H1 (cell line): ENCODE data around the gene ZNF184. TPM values are rescaled to one million over a fixed set of nuclear protein-coding genes. Genes with fewer than 3 reads are reported as not detected.

Experiments used
- CTCF ChIA-PET: fragments of 300-600 bp; sonication (Branson Sonifier 250); formaldehyde crosslinking; loops from one replicate; lab custom pipeline; 2021; ENCODE audit not compliant: partially characterized antibody; lab: Charles Lee
- POLR2A ChIA-PET: fragments of 300-600 bp; sonication (Branson Sonifier 250); formaldehyde crosslinking; loops from one replicate; lab custom pipeline; 2021; ENCODE audit warnings: inconsistent platforms; ENCODE audit not compliant: partially characterized antibody; lab: Charles Lee
- DNase-seq, 2 experiments: peaks; one replicate each; pipeline versions ENCODE4 v3.0.0 to v3.0.0-alpha.2; 2010 to 2022; ENCODE audit warnings: low spot score in 2 of 2, low read depth in 1 of 2, mixed read lengths in 1 of 2
- FAIRE-seq: peaks from 2 replicates; lab custom pipeline; 2011; peaks lifted over from hg19 to GRCh38; lab: Jason Lieb, UNC
- H2AFZ ChIP-seq: 2 replicates; pipeline ENCODE4 v1.8.1; 2012; ENCODE audit warnings: low read length, inconsistent platforms
- H2AK5ac ChIP-seq: 2 replicates; pipeline ENCODE4 v1.6.1; 2013; ENCODE audit warnings: low read depth, low read length
- H2BK120ac ChIP-seq: replicated peaks from 2 replicates; pipeline ENCODE3; 2013; ENCODE audit warnings: low read depth, low read length, inconsistent platforms
- H2BK12ac ChIP-seq: 2 replicates; pipeline ENCODE4 v1.6.1; 2013; ENCODE audit warnings: low read depth, low read length
- H2BK15ac ChIP-seq: 2 replicates; pipeline ENCODE4 v1.6.1; 2013; ENCODE audit warnings: low read length
- H2BK20ac ChIP-seq: 2 replicates; pipeline ENCODE4 v1.6.1; 2013; ENCODE audit warnings: low read length
- H2BK5ac ChIP-seq: 2 replicates; pipeline ENCODE4 v1.6.1; 2013; ENCODE audit warnings: low read depth, low read length
- H3K14ac ChIP-seq: 2 replicates; pipeline ENCODE4 v1.6.1; 2013; ENCODE audit warnings: inconsistent platforms; ENCODE audit not compliant: insufficient read length
- H3K18ac ChIP-seq: 2 replicates; pipeline ENCODE4 v1.6.1; 2013; ENCODE audit warnings: low read length; ENCODE audit errors: extremely low read depth
- H3K23ac ChIP-seq: 2 replicates; pipeline ENCODE4 v1.6.1; 2013; ENCODE audit warnings: inconsistent platforms; ENCODE audit not compliant: insufficient read length
- H3K23me2 ChIP-seq: 2 replicates; pipeline ENCODE4 v1.6.1; 2013; ENCODE audit warnings: low read depth, low read length
- H3K27ac ChIP-seq: 2 replicates; pipeline ENCODE4 v1.6.1; 2011; ENCODE audit warnings: low read depth, low read length, inconsistent platforms
- H3K27me3 ChIP-seq, 4 experiments: replicated peaks in 1 of 4; 1 replicate in 1 of 4; 2 replicates in 3 of 4; pipeline versions ENCODE4 v1.6.1 to v1.8.1; 2011 to 2013; ENCODE audit warnings: low read length in 3 of 4, mild to moderate bottlenecking in 3 of 4, inconsistent platforms in 2 of 4, mixed read lengths in 2 of 4, moderate library complexity in 1 of 4; ENCODE audit not compliant: control insufficient read depth in 3 of 4, insufficient read depth in 3 of 4; ENCODE audit errors: extremely low read depth in 1 of 4
- H3K36me3 ChIP-seq, 4 experiments: 2 replicates each; pipeline versions ENCODE4 v1.6.1 to v1.8.1; 2011 to 2013; ENCODE audit warnings: mild to moderate bottlenecking in 4 of 4, low read length in 3 of 4, moderate library complexity in 2 of 4, control low read depth in 1 of 4, inconsistent platforms in 1 of 4; ENCODE audit not compliant: insufficient read depth in 4 of 4, control insufficient read depth in 2 of 4
- H3K4ac ChIP-seq: replicated peaks from 2 replicates; pipeline ENCODE3; 2013; ENCODE audit warnings: low read length, low read depth, mixed read lengths, inconsistent platforms; ENCODE audit not compliant: insufficient read length
- H3K4me1 ChIP-seq, 4 experiments: replicated peaks in 1 of 4; 1 replicate in 1 of 4; 2 replicates in 3 of 4; pipeline versions ENCODE4 v1.6.1 to v1.8.1; 2011 to 2013; ENCODE audit warnings: low read length in 3 of 4, inconsistent platforms in 2 of 4, mixed read lengths in 1 of 4; ENCODE audit not compliant: insufficient read depth in 4 of 4, control insufficient read depth in 3 of 4
- H3K4me2 ChIP-seq, 2 experiments: 2 replicates each; pipeline versions ENCODE4 v1.6.1 to v1.8.1; 2011 to 2013; ENCODE audit warnings: low read depth in 2 of 2, low read length in 2 of 2, control low read depth in 1 of 2, inconsistent platforms in 1 of 2, mild to moderate bottlenecking in 1 of 2; ENCODE audit not compliant: insufficient read depth in 1 of 2
- H3K4me3 ChIP-seq, 4 experiments: fragments of 200-600, 300-600 bp in 1 of 4; sonication (generic), shearing (Covaris generic), sonication (Bioruptor Twin) in 1 of 4; 2 replicates each; pipeline versions ENCODE4 v1.5.1 to v1.8.1; 2011 to 2016; ENCODE audit warnings: low read length in 4 of 4, low read depth in 3 of 4, control low read depth in 2 of 4, inconsistent platforms in 2 of 4, mild to moderate bottlenecking in 2 of 4, mixed read lengths in 1 of 4, moderate library complexity in 1 of 4; ENCODE audit not compliant: insufficient read depth in 2 of 4; ENCODE audit errors: extremely low read depth in 1 of 4
- H3K56ac ChIP-seq: replicated peaks from 2 replicates; pipeline ENCODE3; 2013; ENCODE audit warnings: low read depth, mild to moderate bottlenecking, mixed read lengths, low read length, inconsistent platforms; ENCODE audit not compliant: insufficient read length
- H3K79me1 ChIP-seq: 2 replicates; pipeline ENCODE4 v1.6.1; 2013; ENCODE audit warnings: low read depth, low read length, control low read depth
- H3K79me2 ChIP-seq, 2 experiments: 2 replicates each; pipeline versions ENCODE4 v1.6.1 to v1.8.1; 2012 to 2013; ENCODE audit warnings: low read length in 2 of 2, mild to moderate bottlenecking in 2 of 2, inconsistent platforms in 1 of 2; ENCODE audit not compliant: insufficient read depth in 2 of 2, control insufficient read depth in 1 of 2
- H3K9ac ChIP-seq, 4 experiments: replicated peaks in 1 of 4; 1 replicate in 1 of 4; 2 replicates in 3 of 4; pipeline versions ENCODE4 v1.6.1 to v1.8.1; 2011 to 2013; ENCODE audit warnings: low read depth in 3 of 4, low read length in 3 of 4, control low read depth in 2 of 4, mild to moderate bottlenecking in 2 of 4, moderate library complexity in 2 of 4, inconsistent platforms in 1 of 4; ENCODE audit errors: extremely low read depth in 1 of 4
- H3K9me3 ChIP-seq, 2 experiments: 2 replicates each; pipeline versions ENCODE4 v1.6.1 to v1.8.1; 2012 to 2013; ENCODE audit warnings: mild to moderate bottlenecking in 2 of 2, moderate library complexity in 2 of 2, control low read depth in 1 of 2, inconsistent platforms in 1 of 2, low read depth in 1 of 2, low read length in 1 of 2, mixed read lengths in 1 of 2; ENCODE audit not compliant: insufficient read depth in 2 of 2
- H4K20me1 ChIP-seq, 2 experiments: replicated peaks in 1 of 2; 2 replicates each; pipeline versions ENCODE3 to v1.8.1; 2011 to 2013; ENCODE audit warnings: inconsistent platforms in 2 of 2, low read length in 2 of 2, mild to moderate bottlenecking in 1 of 2; ENCODE audit not compliant: insufficient read depth in 2 of 2, control insufficient read depth in 1 of 2
- H4K5ac ChIP-seq: 2 replicates; pipeline ENCODE4 v1.6.1; 2013; ENCODE audit warnings: low read length, low read depth, mixed read lengths, inconsistent platforms; ENCODE audit not compliant: insufficient read length
- H4K8ac ChIP-seq: 2 replicates; pipeline ENCODE4 v1.8.0; 2013; ENCODE audit warnings: mild to moderate bottlenecking, moderate library complexity, low read length, inconsistent platforms; ENCODE audit not compliant: insufficient read depth; ENCODE audit errors: extremely low read depth
- H4K91ac ChIP-seq: replicated peaks from 2 replicates; pipeline ENCODE3; 2013; ENCODE audit warnings: low read length, mixed read lengths, inconsistent platforms; ENCODE audit not compliant: insufficient read length
- CTCF ChIP-seq, 3 experiments: IDR thresholded peaks; 1 replicate in 2 of 3; 2 replicates in 1 of 3; pipeline versions ENCODE4 v1.5.1 to v1.6.1; 2011; ENCODE audit warnings: low read length in 3 of 3, mild to moderate bottlenecking in 3 of 3, inconsistent platforms in 2 of 3, low read depth in 1 of 3, moderate library complexity in 1 of 3; ENCODE audit not compliant: insufficient read depth in 1 of 3; ENCODE audit errors: control extremely low read depth in 1 of 3
- EZH2 ChIP-seq: fragments of 200-600 bp; sonication (generic); IDR thresholded peaks from 2 replicates; pipeline ENCODE4 v1.7.1; 2012; ENCODE audit warnings: low read depth, mild to moderate bottlenecking, moderate library complexity, low read length, inconsistent platforms; ENCODE audit not compliant: severe bottlenecking
- FOSL1 ChIP-seq: IDR thresholded peaks from 2 replicates; pipeline ENCODE4 v1.6.1; 2011; ENCODE audit warnings: mild to moderate bottlenecking, low read depth, low read length, moderate library complexity; ENCODE audit not compliant: insufficient read depth
- MAFK ChIP-seq: IDR thresholded peaks from 2 replicates; pipeline ENCODE4 v1.6.1; 2012; ENCODE audit warnings: low read depth, mild to moderate bottlenecking, improper control_type of control experiment, low read length
- NRF1 ChIP-seq: IDR thresholded peaks from 2 replicates; pipeline ENCODE4 v1.6.1; 2011; ENCODE audit warnings: mild to moderate bottlenecking, low read depth, low read length, improper control_type of control experiment
- RBBP5 ChIP-seq: IDR thresholded peaks from 2 replicates; pipeline ENCODE4 v1.7.1; 2012; ENCODE audit warnings: low read depth, mild to moderate bottlenecking, inconsistent platforms, low read length, moderate library complexity, borderline replicate concordance
- SIN3A ChIP-seq, 2 experiments: IDR thresholded peaks in 1 of 2; conservative IDR thresholded peaks in 1 of 2; 2 replicates each; pipeline ENCODE4 v1.6.1; 2011 to 2012; ENCODE audit warnings: low read length in 2 of 2, improper control_type of control experiment in 1 of 2, low read depth in 1 of 2, mild to moderate bottlenecking in 1 of 2
- SUZ12 ChIP-seq: fragments of 200-600 bp; sonication (generic); IDR thresholded peaks from 2 replicates; pipeline ENCODE4 v1.6.1; 2012; ENCODE audit warnings: mild to moderate bottlenecking, inconsistent platforms, low read length, moderate library complexity, mixed read lengths
- TEAD4 ChIP-seq: IDR thresholded peaks from 2 replicates; pipeline ENCODE4 v1.6.1; 2012; ENCODE audit warnings: low read depth, low read length, inconsistent platforms, mixed read lengths
- WGBS, 2 experiments: shearing (Covaris generic) in 1 of 2; methylation state at CpG; one replicate each; pipeline versions ENCODE4 v1.1.6 to v1.1.7; 2013 to 2015; ENCODE audit warnings: low lambda C conversion rate in 2 of 2, mixed read lengths in 2 of 2, inconsistent platforms in 1 of 2, low coverage in 1 of 2, missing lambda C conversion rate in 1 of 2; ENCODE audit not compliant: insufficient replicate concordance in 2 of 2, insufficient coverage in 1 of 2, insufficient read length in 1 of 2; ENCODE audit errors: extremely low coverage in 1 of 2, missing lambda C conversion rate in 1 of 2; 5-methylcytosine and 5-hydroxymethylcytosine counted together
- polyA plus RNA-seq, 7 experiments: library from polyadenylated mRNA; depleted of rRNA in 3 of 7; stranded (reverse) in 5 of 7; unstranded in 2 of 7; fragments of >200 nt in 5 of 7; fragments of 200-250 nt in 2 of 7; gene quantifications; 1 replicate in 5 of 7; 2 replicates in 1 of 7; 4 replicates in 1 of 7; pipeline versions ENCODE4 v1.2.1 to v1.2.3, GENCODE V29; 2011 to 2013; ENCODE audit warnings: missing spikeins in 2 of 7, mixed read lengths in 2 of 7
- total RNA-seq: library from RNA; stranded (reverse); fragmentation: NEBNext Ultra II Directional; extraction: Animal tissue kit (Norgen Biotek cat#: 25700); gene quantifications from 2 replicates; pipeline ENCODE4 v1.2.1, GENCODE V29; 2021

ZNF184 gene
- total and polyA plus RNA-seq, 2 of the 8 experiments (the other 6 are each of a cell fraction or from before 2014, with no cell fraction given): 1.9 to 12.3 TPM

GRCh38 chr6:27503436-27504030, 30.6 kb upstream of the ZNF184 start:
- H2BK20ac ChIP-seq: no peak overlapping the region
- CTCF ChIA-PET: interaction anchor here (0.6 to 7.2 kb wide), 10 partner anchors 14 to 1313 kb away, joined by 3 to 45 read pairs (median 5); partner anchors contain the start of gene POM121L2
- no peaks in the 10 kb centered on the region for H3K23me2 ChIP-seq
- H3K14ac ChIP-seq: no peak overlapping the region
- H2AK5ac ChIP-seq: no peak overlapping the region
- H2BK12ac ChIP-seq: no peak overlapping the region
- H3K18ac ChIP-seq: no peak overlapping the region
- H3K4me2 ChIP-seq: peak overlapping the region; percentile 60 to 65
- no peak overlapping the region for H3K4ac ChIP-seq
- DNase-seq: peak in 1 of 2 experiments; percentile 96
- no peak overlapping the region for H4K91ac ChIP-seq
- H3K9me3 ChIP-seq: no peaks in the 10 kb centered on the region
- no peak overlapping the region for H2BK5ac ChIP-seq
- no peak overlapping the region for H4K5ac ChIP-seq
- H3K79me2 ChIP-seq: no peaks in the 10 kb centered on the region
- no peaks in the 10 kb centered on the region for H3K27me3 ChIP-seq
- no peak overlapping the region for H4K8ac ChIP-seq
- no peak overlapping the region for H3K56ac ChIP-seq
- no peak overlapping the region for H3K23ac ChIP-seq
- POLR2A ChIA-PET: interaction anchor here (0.6 to 1.2 kb wide), 3 partner anchors 44 to 458 kb away, joined by 4 to 5 read pairs (median 4); no protein-coding TSS in a partner anchor
- FAIRE-seq: no peak
- H3K4me1 ChIP-seq: peaks cover 0 to 8% (median 0%) of the 10 kb centered on the region in 4 experiments; a peak in 2 of 7 replicates
- no peak overlapping the region for H3K27ac ChIP-seq
- no peaks in the 10 kb centered on the region; a peak in 1 of 8 replicates for H3K36me3 ChIP-seq
- H4K20me1 ChIP-seq: no peaks in the 10 kb centered on the region
- no peaks in the 10 kb centered on the region for H3K79me1 ChIP-seq
- H3K9ac ChIP-seq: peak overlapping the region in 3 of 4 experiments; percentile 35 to 41 (median 37); a peak in 6 of 7 replicates
- H2BK120ac ChIP-seq: no peak overlapping the region
- H2BK15ac ChIP-seq: no peak overlapping the region
- WGBS, 2 experiments: 4% methylated on average over 21 of the region's 21 CpGs; no CpG with 5 or more reads in 1 of the 2 experiments
- H3K4me3 ChIP-seq: peak overlapping the region; percentile 67 to 98 (median 94)
- H2AFZ ChIP-seq: 0 out of 2 replicates have a peak overlapping the region, but pooled peaks have one; percentile 67
- peak; percentile 85 for TF ChIP-seq RBBP5
- no peak for TF ChIP-seq FOSL1
- TF ChIP-seq CTCF (IDR thresholded peaks at IDR 0.05; ENCODE audit: control extremely low read depth in 1 of 3, insufficient read depth in 1 of 3, low read depth in 1 of 3, low read length in 3 of 3): no peak
- 0 out of 2 replicates have a peak, but pooled peaks have one; percentile 23 for TF ChIP-seq TEAD4
- no peak for TF ChIP-seq SUZ12
- TF ChIP-seq NRF1: peak; percentile 19; the same call in 1 of the 2 replicates
- peak; percentile 61; the same call in 1 of the 2 replicates for TF ChIP-seq MAFK
- peak in 1 of 2 experiments; percentile 61; a peak in 1 of 4 replicates for TF ChIP-seq SIN3A (conservative IDR thresholded peaks at IDR 0.05 in 1 of 2, IDR thresholded peaks at IDR 0.05 in 1 of 2; ENCODE audit: low read depth in 1 of 2, low read length in 2 of 2)
- TF ChIP-seq EZH2: no peak
